Measurements from ENCODE around the gene ETV6.

ETV6 gene

DNA sequence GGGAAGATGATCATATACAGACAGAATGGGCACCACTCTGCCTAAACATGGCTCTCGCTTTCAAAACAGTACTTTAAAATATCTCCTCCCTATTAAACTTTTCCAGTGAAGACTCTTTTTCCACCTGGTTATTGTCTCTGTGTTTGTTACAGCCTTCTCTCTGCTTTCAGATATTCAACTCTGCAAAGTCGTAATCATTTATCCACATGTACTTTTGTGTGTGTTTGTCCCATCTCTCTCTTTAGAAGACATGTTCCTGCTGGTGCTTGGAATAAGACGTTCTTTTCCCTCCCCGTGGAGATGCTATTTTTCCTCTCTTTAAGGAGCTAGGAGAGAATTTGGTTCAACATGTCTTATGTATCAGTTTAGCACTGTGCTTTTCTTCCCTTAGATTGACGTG is 45.1 kb downstream of the ETV6 start:
- DNase-seq (ENCODE audit: low read depth, low spot score) = no peak

DNA sequence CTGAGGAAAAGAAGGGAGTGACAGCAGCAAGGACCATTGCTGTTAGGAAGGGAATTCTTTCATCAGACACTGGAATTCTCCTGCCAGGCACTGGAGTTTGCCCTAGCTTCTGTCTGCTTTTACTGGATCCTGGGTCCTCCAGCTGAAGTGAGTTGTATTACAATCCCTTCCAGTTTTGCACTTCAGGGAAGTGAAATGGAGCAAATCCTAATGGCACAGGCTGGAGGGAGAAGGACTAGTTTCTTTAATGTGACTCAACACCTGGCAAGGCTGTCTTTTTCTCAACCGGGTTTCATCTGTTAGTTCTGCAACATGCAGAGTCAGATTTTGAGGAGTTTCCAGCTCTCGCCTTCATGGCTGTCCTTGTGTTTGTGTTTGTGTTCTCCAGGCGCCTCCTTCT is 45.8 kb downstream of the ETV6 start:
- DNase-seq (ENCODE audit: low read depth, low spot score) = no peak

DNA sequence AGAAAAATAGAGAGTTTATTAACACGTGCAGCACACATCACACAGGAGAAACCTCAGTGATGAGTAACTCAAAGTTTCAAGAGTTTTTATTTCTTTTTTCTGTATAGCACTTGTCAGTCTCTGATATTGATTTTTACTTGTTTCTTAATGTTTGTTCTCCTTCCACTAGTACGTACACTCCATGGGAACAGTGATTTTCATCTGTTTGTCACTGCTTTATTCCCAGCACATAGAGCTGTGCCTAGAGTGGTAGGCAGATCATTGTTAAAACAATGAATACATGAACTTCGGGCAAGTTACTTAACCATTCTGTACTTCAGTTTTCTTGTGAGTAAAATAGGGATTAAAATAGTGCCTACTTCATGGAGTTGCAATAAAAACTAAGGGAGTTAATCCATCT is 46.6 kb downstream of the ETV6 start:
- no peak for DNase-seq (ENCODE audit: low read depth, low spot score)

DNA sequence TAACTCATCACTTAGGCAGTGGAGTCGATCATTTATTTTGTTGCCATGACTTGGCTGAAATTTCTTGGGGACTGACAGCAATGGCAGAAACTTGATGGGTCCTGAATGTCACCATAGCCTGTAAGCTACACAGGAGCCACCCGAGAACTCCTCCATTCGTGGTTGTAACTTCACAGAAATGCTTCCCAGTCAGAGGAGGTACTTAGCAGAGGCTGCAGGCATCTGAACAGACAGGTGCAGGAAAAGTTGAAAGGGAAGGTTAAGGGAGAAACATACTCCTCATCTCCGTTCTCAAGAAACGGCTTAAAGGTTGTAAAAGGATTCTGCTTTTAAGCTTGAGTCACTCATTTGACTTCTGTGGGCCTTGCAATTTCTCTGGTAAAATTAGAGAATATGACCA is 47.7 kb downstream of the ETV6 start:
- DNase-seq (ENCODE audit: low read depth, low spot score) = no peak

DNA sequence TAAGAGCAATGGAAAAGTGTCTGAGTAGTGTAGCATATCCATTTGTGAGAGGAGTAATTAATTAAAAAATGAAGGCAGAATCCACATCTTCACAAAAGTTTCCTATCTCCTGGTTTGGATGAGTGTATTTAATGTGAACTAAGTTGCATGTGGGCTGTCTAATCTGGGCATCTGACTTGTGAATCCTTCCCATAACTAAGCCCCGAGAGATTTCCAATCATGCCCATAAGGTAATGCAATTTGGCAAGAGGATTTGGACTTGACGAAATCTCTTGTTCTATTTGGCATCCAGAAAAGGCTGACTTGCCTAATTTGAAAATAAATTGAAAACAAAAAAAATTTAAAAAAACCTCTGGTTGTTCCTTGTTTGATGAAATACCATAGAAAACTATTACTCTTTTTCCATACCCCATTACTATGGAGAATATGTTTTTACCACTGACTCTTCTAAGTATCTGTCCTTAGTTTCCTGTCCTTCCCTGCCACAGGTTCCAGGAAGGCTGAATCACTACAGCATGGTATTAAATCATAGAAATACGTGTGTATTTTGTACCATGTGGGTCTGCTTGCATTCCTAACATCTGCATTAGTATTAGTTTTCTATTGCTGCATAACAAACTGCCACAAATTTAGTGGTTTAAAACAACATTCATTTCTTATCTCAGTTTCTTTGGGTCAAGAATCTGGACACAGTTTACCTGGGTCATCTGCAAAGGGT is 48.4 kb downstream of the ETV6 start:
- no peak for DNase-seq (ENCODE audit: low read depth, low spot score)

DNA sequence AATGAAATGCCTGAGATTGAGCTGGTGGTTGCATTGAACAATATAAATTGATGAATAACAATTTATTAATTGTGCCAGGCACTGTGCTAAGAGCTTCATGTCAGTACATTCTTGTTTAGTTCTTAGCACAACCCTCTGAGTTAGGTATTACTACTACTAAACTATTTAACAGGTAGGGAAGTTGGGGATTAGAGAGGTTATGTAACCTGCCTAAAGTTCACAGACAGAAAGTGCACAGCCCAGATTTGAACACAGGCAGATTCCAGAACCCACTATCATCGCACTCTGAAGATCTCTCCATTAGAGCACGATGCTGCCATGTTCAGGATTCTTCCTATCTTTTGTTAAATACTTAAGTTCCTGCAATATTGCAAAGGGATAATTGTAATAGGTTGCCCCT is 49.3 kb downstream of the ETV6 start:
- no peak for DNase-seq (ENCODE audit: low read depth, low spot score)

DNA sequence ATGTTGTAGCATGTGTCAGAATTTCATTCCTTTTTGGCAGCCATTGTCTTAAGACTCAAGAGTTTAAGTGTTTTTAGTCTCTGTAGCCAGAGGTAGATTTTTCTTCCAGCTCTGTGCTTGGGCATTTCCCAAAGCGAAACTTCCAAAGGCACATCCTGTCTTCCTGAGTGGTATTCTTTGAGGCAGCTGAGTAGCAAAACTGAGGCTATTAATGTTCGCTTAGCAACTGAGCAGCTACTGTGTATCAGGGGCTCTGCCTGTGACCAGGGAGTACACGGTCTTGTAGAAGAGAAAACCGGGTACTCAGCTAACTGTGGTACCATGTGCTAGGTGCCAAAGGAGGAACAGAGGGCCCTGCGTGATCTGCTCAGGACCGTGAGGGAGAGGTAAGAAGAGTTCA is 52.0 kb downstream of the ETV6 start:
- no peak for DNase-seq (ENCODE audit: low read depth, low spot score)

DNA sequence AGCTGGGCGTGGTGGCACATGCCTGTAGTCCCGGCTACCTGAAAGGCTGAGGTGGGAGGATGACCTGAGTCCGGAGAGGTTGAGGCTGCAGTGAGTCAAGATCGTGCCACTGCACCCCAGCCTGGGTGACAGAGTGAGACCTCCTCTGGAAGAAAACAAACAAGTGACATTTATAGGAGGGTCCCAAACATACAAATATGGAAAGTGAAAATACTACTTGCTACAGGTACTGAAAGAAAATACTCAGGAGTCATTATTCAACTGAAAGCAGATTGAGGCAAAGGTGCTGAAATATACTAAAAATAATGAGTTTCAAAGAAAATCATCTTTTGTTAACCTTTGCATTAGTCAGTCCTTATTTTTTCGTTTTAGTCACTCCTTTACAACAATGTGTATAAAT is 53.5 kb downstream of the ETV6 start:
- no peak for DNase-seq (ENCODE audit: low read depth, low spot score)

DNA sequence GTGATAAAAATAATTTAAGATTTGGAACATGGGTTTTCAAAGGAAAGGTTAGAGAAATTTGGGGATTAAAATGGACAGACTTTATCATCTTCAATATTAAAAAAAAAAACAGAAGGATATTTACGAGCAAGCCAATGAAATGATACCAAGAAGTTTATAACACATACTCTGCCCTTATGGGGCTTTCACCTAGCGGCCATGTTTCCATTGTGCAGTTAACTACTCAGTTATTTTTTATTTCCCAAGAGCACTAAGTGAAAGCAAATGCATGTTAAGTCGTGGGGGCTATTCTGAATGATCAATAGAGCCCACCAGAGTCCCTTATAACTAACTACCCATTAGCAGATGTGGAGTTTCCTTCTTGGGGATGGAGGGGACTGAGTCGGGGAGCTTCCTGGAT is 53.9 kb downstream of the ETV6 start:
- no peak for DNase-seq (ENCODE audit: low read depth, low spot score)

DNA sequence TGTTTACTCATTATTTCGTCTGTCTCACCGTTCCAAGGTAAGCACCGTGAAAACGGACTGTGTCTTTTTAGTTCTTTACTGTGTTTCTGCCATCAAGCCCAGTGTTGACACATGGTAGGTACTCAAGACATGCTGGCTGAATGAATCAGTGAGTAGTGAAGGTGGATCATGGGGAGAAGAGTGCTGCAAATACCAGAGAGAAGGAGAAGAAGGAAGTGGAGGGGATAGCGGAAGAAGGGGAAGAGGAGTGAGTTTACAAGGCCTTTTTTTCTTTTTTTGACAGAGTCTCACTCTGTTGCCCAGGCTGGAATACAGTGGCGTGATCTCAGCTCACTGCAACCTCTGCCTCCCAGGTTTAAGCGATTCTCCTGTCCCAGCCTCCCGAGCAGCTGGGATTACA is 54.6 kb downstream of the ETV6 start:
- no peak for DNase-seq (ENCODE audit: low read depth, low spot score)

DNA sequence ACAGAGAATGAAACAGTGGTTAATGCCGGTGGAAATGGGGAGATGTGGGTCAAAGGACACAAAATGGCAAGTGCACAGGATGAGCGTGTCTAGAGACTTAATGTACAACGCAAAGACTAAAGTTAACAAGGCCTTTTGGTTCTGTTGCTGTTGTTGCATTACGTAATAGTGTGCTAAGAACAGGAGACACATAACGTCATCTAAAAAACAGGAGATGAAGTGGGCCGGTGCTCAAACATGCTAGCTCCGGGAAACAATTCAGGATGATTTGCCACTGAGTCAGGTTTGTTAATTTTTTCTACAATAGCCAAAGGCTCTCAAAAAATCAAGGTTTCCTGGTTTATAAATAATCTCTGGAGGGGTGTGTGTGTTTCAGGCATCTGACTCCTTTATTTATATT is 55.5 kb downstream of the ETV6 start:
- no peak for DNase-seq (ENCODE audit: low read depth, low spot score)

DNA sequence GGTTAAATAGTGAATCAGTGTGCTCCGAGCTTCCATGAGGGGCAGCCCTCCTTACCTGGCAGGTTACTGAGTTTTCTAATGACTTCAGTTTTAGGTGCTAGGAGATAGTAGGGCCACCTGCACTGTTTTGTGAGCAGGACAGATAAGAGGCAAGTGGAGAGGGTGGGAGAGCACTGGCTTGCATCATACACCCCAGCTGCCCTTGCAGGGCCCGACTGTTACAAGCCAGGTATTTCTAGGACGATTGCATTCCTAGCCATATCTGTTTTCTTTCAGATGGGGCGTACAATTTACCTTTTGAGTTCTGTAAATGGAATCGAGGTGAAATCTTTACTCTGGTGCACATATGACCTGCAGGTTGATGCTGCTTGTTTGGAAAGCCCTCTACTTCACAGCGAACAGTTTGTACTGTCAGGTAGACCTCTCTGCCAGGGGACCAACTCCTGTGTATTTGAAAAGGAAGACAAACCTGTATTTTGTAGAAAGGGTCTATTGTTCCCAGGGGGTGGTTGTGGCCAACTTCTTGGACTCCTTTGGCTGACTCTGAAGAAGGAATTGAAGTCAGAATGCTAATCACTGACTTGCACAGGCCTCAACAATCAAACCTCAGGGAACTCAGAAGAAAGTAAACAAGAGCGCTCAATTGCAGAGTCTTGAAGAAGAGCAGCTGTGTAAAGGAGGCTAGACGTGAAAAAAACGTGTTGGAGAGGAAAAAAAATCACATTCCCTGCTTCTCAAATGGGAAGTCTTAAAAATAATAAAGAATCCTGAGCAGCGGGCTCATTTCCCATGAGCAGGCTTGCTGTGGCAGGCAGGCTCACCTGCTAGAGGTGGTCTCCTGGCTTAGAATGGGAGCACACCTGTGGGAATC is 57.3 kb downstream of the ETV6 start:
- DNase-seq (ENCODE audit: low read depth, low spot score) = no peak

DNA sequence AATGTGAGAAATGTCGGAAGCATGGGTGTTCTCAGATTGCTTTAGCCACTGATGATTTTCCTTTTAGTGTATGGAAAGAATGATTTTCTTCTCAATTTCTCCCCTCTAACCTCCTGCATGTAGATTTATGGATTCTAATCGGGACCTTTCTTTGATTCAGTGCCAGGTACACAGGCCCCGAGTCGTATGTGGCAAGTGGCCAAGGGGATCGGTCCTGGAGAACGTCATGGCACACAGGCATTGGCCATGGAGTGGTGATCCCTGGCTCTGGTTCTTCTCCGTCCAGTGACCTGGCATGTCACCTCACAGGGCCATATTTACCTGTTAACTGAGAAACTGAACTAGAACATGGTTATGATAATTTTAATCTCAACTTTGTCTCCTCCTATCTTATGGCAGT is 58.1 kb downstream of the ETV6 start:
- no peak for DNase-seq (ENCODE audit: low read depth, low spot score)

DNA sequence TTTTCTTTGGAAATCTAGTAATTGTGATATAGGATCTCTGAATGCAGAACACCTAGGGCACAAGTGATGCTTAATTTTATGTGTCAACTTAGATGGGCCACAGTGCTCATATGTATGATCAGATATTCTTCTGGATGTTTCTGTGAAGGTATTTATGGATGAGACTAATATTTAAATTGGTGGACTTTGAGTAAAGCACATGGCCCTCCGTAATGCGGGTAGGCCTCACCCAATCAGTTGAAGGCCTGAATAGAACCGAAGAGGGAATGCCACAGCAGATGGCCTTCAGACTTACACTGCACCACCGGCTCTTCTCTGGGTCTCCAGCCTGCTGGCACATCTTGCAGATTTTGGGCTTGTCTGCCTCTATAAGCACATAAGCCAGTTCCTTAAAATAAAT is 60.0 kb downstream of the ETV6 start:
- DNase-seq (ENCODE audit: low read depth, low spot score) = no peak

DNA sequence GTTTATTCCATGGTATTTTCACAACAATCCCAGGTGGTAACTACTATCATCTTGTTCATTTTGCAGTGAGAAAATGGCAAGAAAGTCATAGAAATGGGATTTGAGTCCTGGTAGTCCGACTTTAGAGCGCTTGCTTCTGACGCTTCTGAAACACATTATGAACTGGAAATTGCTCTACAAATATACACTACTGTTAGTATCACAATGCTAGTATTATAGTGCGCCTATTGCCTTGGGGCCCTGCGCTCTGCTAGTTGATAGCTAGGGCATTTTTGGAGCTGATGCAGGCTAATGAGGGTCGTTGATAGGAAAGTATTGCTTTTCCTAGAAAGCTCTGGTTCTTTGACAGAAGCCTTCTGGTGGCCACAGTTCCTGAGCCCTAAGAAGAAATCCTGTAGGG is 61.0 kb downstream of the ETV6 start:
- DNase-seq (ENCODE audit: low read depth, low spot score) = no peak

DNA sequence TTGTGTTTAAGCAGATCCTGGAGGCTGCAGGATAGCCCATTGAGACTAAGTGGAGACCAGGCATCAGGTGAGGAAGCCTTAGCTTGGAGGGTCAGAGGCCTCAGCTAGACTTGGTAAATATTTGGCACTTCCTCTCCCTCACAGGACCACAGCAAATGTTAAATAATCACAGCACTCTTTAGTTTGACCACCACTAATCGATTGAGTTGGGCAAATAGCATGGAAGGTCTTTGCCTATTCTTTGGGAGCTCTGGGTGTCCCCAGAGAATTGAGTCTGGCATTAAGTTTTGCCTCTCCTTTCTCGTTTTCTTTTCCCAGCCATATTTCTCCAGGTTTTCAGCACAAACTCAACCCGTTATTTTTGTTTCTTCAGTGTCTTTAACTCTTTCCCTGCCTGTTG is 61.4 kb downstream of the ETV6 start:
- no peak for DNase-seq (ENCODE audit: low read depth, low spot score)

DNA sequence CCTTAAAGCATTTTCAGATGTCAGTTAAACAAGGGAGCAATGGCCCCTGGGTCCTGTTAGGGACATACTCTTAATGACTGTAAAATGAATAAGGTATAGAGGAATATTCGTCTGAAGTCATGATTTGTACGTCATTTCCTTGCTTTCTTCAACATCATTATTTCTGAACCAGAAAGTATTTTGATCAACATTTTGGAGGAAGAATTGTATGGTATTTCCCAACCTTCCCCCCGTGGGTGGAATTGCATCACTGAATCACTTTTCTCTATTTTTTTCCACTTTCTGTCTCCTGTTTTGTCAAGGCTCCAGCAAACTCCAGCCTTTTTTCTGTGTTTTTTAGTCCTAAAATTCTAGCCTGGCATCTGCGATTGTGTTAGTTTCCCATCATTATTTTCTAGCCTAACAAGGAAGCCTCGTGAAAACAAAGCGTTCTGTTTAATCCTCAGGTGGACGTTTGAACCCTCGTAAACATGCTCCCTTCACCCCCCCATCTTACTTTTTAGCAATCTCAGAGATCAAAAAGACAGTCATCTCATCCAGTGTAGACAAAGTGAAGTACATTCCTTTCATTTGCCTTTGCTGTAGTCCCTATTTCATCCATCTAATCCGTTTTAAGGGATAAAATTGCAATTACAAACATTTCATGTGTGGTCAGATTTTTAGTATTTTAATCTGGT is 62.3 kb downstream of the ETV6 start:
- DNase-seq (ENCODE audit: low read depth, low spot score) = no peak

DNA sequence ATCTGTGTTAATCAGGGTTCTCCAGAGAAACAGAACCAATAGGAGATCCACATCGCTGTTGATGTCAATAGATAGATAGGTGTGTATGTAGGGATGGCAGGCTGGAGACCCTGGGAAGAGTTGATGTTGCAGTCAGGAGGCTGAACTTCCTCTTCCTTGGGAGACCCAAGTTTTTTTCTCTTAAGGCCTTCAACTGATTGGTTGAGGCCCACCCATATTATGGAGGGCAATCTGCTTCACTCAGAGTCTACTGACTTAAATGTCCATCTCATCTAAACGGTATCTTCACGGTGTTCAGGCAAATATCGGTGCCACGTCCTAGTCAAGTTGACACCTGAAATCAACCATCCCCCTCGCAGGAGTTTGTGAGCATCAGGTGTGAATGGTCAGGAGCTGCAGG is 63.0 kb downstream of the ETV6 start:
- DNase-seq (ENCODE audit: low read depth, low spot score) = no peak

DNA sequence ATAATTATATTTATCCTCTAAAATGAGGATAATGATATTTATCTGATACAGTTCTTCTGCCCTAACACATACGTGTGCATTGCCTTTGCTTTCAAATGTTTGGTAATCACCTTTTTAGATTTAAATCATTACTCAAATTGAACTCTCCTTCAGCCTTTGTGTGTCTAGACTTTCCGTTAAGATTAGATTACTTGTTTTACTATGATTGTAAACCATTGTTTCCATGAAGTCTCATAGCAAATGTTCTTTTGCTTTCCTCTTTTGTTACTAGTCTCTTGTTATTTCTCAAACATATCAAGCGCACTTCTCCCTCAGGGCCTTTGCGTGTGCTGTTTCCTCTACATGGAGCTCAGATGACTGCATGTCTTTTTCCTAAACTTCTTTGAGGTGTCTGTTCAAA is 63.7 kb downstream of the ETV6 start:
- DNase-seq (ENCODE audit: low read depth, low spot score) = no peak

DNA sequence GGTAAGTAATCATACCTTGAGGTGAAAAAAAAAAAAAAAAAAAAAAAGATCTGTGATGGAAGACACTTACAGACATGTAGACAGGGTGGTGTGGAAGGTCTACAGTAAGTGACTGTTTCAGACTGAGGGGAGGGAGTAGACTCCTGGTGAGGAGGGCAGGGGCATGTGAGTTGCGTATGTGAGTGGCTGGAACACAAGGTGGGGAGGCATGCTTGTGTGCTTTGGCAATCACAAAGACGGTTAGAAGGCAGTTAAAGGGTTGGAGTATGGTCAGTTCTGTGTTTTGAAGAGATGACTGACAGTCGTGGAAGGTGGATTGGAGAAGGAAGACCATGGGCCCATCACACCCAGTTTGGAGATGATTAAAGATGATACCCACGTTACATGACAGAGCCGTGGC is 65.2 kb downstream of the ETV6 start:
- no peak for DNase-seq (ENCODE audit: low read depth, low spot score)

DNA sequence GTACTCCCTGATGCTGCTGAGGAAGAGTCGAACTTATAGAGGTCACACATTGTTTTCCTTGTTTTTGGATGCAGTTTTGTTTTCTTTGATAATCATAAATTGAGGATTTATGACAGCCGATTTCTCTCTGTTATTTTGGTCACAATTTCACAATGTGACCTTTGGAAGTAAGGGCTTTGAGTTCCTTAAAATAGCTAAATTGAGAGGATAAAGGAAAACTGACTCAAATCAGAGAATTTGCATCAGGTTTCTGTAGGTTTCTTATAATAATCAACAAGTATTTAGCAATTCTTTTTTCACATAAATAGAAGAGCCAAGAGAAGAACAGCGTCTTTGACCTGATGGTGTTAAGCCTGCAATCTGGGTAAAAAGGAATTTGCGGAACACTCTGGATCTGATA is 66.1 kb downstream of the ETV6 start:
- DNase-seq (ENCODE audit: low read depth, low spot score) = no peak

DNA sequence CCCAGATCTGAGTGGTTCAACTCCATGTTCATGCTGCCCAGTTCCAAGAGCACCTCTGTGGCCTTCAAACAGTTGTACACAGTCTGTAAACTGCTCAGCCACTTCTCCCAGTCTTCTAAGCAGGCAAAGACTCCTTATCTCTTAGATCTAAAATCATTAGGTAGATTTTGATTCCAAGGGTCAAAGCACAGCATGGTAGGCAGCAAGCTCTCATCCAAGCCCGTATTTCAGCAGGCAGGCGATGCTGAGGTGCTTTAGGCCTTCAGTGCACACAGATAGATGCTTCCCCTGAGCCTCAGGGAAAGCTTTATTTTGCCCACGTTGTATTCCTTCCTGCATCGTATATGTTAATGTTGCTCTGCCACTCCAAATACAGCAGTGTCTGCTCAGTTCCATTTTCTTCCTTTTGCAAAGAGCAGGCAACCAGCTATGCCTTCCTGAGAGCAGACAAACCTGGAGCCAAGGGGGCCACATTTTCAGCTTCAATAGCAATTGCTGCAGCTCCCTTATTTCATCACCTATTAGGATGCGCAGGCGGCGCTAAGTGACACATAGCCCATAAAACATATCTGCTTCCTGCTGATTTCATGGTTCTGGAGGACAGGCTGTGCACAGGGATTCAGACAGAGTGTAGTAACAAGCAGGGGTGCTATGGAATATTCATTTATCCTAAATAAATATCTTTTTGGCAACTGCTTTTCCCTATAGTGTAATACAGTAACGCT is 67.5 kb downstream of the ETV6 start:
- no peak for DNase-seq (ENCODE audit: low read depth, low spot score)
